Liver (tissue), 3 donors: ENCODE results near the gene COL8A2.

Experiments used
- CTCF ChIP-seq: fragments of 150-350 bp; IDR thresholded peaks from 2 replicates; pipeline ENCODE4 v1.5.1; 2017; ENCODE audit warnings: improper control_type of control experiment, low read depth, low read length; ENCODE audit not compliant: missing input control
- EGR1 ChIP-seq, 2 donors: IDR thresholded peaks; 2 replicates each; pipeline ENCODE4 v1.6.1; 2016 to 2018; ENCODE audit warnings: antibody characterized with exemption in 2 of 2, low read depth in 2 of 2
- GABPA ChIP-seq, 2 donors: IDR thresholded peaks in 1 of 2; conservative IDR thresholded peaks in 1 of 2; 2 replicates each; pipeline ENCODE4 v1.6.1; 2016; ENCODE audit warnings: antibody characterized with exemption in 2 of 2, mild to moderate bottlenecking in 1 of 2, moderate library complexity in 1 of 2
- HNF4G ChIP-seq: IDR thresholded peaks from 2 replicates; pipeline ENCODE4 v1.6.1; 2016; ENCODE audit warnings: antibody characterized with exemption
- MAX ChIP-seq: IDR thresholded peaks from 2 replicates; pipeline ENCODE4 v1.6.1; 2016; ENCODE audit warnings: antibody characterized with exemption
- RAD21 ChIP-seq, 2 donors: IDR thresholded peaks; 2 replicates each; pipeline ENCODE4 v1.6.1; 2016; ENCODE audit warnings: antibody characterized with exemption in 2 of 2, mild to moderate bottlenecking in 2 of 2
- REST ChIP-seq: IDR thresholded peaks from 2 replicates; pipeline ENCODE4 v1.6.1; 2016; ENCODE audit warnings: antibody characterized with exemption, mild to moderate bottlenecking
- SP1 ChIP-seq: IDR thresholded peaks from 2 replicates; pipeline ENCODE4 v1.6.1; 2018; ENCODE audit warnings: antibody characterized with exemption, mild to moderate bottlenecking
- TAF1 ChIP-seq: conservative IDR thresholded peaks from 2 replicates; pipeline ENCODE4 v1.6.1; 2016; ENCODE audit warnings: antibody characterized with exemption, mild to moderate bottlenecking
- YY1 ChIP-seq: IDR thresholded peaks from 2 replicates; pipeline ENCODE4 v1.6.1; 2016; ENCODE audit warnings: antibody characterized with exemption, mild to moderate bottlenecking
- TF ChIP-seq, protein P1 (sequence below): IDR thresholded peaks from 2 replicates; pipeline ENCODE4 v1.6.1; 2016; ENCODE audit warnings: antibody characterized with exemption
- donor health status: healthy.
- donor health status: healthy.

- no peak for TF ChIP-seq REST
- no peak for TF ChIP-seq CTCF
- no peak for TF ChIP-seq GABPA (IDR thresholded peaks at IDR 0.05 in 1 of 2, conservative IDR thresholded peaks at IDR 0.05 in 1 of 2)
- no peak for TF ChIP-seq MAX
- TF ChIP-seq RAD21 (IDR thresholded peaks at IDR 0.05) = no peak
- TF ChIP-seq EGR1 (IDR thresholded peaks at IDR 0.05; ENCODE audit: low read depth in 2 of 2) = no peak
- no peak for TF ChIP-seq TAF1
- TF ChIP-seq HNF4G = no peak
- no peak for TF ChIP-seq SP1
- TF ChIP-seq, protein P1, sequence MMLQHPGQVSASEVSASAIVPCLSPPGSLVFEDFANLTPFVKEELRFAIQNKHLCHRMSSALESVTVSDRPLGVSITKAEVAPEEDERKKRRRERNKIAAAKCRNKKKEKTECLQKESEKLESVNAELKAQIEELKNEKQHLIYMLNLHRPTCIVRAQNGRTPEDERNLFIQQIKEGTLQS = no peak
- TF ChIP-seq YY1 = no peak
These were observed at the start of gene COL8A2 for GRCh38 chr1:36125129-36125991.
